GM19035 (cell line): ENCODE results near the gene RPL37A.
A peak's percentile ranks its signal among the peaks of the same experiment; 100 is the strongest.

Experiments used
- ATAC-seq: cut with Tn5 transposase; IDR thresholded peaks from one replicate; pipeline ENCODE4 v1.9.1; 2021; ENCODE audit not compliant: unreplicated experiment

The RPL37A gene

DNA sequence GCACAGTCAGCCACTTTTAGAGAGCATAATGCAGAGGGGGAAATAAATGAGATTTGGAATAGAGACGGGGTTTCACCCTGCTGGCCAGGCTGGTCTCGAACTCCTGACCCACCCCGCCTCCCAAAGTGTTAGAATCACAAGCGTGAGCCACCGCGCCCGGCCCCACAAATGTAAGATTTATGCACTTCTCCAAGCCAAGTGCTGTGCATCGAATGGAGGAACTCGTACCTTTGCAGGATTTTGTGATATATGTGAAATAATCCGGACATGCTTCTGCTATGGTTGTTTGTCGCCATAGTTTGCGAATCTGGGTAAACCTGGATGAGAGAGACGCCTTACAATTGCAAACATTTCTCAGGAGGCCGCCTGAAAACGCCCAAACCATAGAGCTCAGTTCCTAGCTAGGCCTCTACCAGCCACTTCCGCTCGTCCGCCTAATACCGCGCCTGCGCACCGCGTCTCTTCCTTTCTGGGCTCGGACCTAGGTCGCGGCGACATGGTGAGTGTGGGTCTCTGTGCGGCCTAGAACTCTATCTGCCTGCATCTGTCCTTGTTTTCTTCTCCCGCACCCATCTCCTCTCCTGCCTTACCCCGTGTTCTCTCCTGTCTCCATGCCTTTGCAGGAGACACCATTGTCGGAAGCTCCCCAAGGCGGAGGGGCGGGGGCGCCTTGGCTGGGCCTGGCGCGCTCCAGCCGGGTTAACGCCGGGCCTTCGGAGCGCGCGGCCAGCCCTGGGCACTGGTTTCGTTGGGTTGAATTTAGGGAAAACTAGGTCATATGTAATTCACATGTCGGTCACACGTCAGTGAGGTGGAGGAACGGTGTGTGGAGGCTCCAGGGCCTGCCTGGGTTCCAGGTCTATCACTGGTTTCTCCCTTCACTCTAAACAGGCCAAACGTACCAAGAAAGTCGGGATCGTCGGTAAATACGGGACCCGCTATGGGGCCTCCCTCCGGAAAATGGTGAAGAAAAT, at the start of gene RPL37A:
TSS of gene RPL37A (plus strand) at position 466 of the 974 bp plus-strand sequence. CDS start at position 497, 31 bp downstream.
- peak; percentile 90 for ATAC-seq

GRCh38 chr2:216450346-216450745, 48.3 kb upstream of the RPL37A start:
- no peak for ATAC-seq

DNA sequence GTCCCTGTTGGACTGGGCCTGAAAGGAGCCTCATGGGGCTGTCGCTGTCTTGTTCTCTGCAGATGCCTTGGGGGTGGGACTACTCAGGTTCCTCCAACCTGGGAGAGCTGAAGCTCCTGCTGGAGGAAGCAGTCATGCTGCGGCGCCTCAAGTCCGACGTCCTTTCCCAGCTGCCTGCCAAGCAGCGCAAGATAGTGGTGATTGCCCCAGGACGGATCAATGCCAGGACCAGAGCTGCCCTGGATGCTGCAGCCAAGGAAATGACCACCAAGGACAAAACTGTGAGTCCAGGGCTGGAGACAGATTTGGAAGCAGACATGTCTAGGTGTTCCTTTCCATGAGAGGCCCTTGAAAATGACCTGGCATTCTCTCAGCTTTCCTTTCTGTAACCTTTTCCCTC, 47.9 kb upstream of the RPL37A start:
- ATAC-seq: no peak

GRCh38 chr2:216453955-216454614, 44.6 kb upstream of the RPL37A start:
- no peak for ATAC-seq

- no peak for ATAC-seq
Measured at GRCh38 chr2:216463148-216463547, 35.5 kb upstream of the RPL37A start.

GRCh38 chr2:216464104-216464720, 34.4 kb upstream of the RPL37A start:
- no peak for ATAC-seq

DNA sequence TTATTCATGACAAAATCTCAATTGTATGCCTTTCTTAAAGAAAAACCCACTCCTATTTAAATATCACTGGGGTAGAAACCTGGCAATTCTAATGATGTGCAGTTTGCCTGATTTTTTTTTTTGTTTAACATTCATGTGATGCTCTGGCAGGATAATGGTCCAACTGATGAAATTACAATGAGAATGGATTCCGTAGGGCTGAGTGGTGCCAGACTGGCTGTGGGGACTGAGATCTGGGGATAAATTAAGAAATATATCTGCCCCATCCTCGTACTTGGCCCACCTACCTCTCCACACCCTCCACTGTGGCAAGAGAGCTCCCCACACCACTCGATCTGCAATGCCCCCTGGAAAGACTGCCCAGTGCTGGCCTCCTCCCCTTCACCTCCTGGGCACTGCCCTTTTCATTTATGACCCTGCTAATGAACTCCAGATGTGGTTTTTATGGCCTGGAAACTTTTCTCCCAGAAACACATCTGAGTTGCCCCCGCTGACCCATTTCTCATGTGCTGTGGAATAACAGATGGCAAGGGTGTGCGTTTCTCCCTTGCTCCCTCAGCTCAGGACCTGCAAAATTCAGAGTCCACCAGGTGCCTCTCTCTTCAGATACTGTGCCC, 33.0 kb upstream of the RPL37A start:
- ATAC-seq: no peak

- ATAC-seq: no peak
Measured at GRCh38 chr2:216467845-216468244, 30.8 kb upstream of the RPL37A start.

GRCh38 chr2:216469661-216470060, 29.0 kb upstream of the RPL37A start:
- ATAC-seq: no peak

- no peak for ATAC-seq
Measured at GRCh38 chr2:216473187-216473586, 25.5 kb upstream of the RPL37A start.

DNA sequence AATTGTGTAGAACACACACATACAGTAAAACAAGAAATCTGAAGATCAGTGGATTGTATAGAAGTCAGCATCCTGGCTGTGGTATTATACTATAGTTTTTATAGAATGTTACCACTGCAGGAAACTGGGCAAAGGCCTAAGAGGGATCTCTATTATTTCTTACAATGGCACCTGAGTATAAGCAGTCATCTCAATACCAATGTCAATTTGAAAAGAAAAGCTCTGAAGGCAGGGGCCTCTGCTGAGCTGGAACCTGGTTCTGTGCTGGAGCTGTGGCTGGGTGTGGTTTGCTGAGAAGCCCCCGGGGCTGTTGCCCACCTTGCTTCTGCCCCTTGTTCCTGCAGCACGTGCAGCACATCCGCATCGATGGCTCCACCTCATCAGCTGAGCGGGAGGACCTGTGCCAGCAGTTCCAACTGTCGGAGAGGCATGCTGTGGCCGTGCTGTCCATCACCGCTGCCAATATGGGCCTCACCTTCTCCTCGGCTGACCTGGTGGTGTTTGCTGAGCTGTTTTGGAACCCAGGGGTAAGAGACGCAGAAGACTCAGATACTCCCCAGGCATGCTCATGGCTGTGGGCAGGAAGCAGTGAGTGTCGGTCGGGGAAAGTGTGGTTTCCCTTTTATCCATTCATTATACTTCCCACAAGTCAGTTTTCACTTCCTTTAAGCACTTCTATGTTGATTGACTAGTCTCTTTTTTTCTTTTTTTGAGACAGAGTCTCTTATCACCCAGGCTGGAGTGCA, 23.5 kb upstream of the RPL37A start:
- no peak for ATAC-seq

DNA sequence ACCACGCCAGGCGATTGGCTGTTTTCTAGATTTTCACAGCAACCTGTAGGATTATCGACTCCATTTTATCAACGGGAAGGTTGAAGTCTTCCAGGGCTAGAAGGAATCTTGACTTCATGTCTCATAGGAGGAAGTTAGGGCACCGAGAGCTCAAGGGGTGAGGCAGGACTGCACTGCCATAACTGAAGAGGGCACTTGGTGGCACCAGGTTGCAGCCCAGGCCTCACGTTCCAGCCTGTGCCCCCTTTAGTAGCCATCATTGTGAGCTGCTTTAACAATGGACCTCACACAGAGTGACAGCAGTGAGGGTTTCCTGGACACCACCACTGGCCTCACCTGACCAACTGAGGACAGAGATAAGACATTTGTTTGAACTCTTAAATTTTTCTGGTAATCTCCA, 22.9 kb upstream of the RPL37A start:
- no peak for ATAC-seq

GRCh38 chr2:216477283-216478035, 21.2 kb upstream of the RPL37A start:
- ATAC-seq: no peak

GRCh38 chr2:216478151-216478550, 20.5 kb upstream of the RPL37A start:
- no peak for ATAC-seq

- no peak for ATAC-seq
Measured at GRCh38 chr2:216478791-216479190, 19.9 kb upstream of the RPL37A start.

- ATAC-seq: no peak
Measured at GRCh38 chr2:216480221-216480620, 18.4 kb upstream of the RPL37A start.

- no peak for ATAC-seq
Measured at GRCh38 chr2:216482640-216483039, 16.0 kb upstream of the RPL37A start.

DNA sequence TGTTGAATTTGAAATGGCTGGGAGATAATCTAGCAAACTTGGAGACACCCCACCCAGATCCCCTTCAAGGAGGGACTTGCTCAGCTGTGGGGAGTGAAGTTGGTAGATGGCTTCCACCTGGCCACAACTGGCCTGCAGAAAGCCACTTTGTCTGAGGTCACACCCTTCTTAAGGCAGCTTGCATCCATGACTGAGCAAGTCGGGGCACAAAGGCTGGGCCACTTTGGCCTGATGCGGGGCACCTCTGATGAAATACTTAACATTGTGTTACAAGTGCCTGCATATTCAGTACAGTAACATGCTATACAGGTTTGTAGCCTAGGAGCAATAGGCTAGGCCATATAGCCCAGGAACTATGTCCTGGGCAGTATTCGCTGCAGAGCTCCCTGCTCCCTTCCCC, 13.4 kb upstream of the RPL37A start:
- ATAC-seq: no peak

GRCh38 chr2:216485745-216486144, 12.9 kb upstream of the RPL37A start:
- ATAC-seq: no peak

DNA sequence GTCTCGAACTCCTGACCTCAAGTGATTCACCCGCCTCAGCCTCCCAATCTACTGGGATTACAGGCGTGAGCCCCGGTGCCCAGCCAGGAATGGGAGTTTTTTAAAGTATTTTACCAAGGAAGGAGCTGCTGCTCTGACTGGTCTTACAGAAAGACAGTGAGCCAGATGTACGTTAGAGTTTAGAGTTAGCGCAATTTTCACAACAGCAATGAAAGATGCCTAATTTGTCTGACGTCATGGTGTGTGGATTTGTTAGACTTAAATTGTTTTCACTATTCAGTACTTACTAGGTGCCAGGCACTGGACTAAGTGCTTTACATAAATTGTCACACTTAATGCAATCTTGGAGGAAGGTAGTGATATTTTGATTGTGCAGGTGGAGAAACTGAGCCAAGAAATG, 12.4 kb upstream of the RPL37A start:
- no peak for ATAC-seq
